Lung microvascular endothelial cell (primary cell): ENCODE data around the gene MUS81. TPM values are rescaled to one million over a fixed set of nuclear protein-coding genes. Genes with fewer than 3 reads are reported as not detected.
A peak's percentile ranks its signal among the peaks of the same experiment; 100 is the strongest.

Source experiments
- DNase-seq, 2 donors: peaks; one replicate each; pipeline versions ENCODE4 v3.0.0 to v3.0.0-alpha.2; 2010; ENCODE audit warnings: low read depth in 2 of 2
- total RNA-seq: library from RNA; depleted of rRNA; stranded (reverse); fragments of >200 nt; gene quantifications from 2 replicates; pipeline ENCODE4 v1.2.1, GENCODE V29; 2014

MUS81 gene
- total RNA-seq, 1 donor from 2014 or later, result 36.3 TPM

GRCh38 chr11:65859812-65860277 is 388 bp upstream of the MUS81 start:
- DNase-seq, result no peak

GRCh38 chr11:65861165-65861505 is 902 bp downstream of the MUS81 start:
- no peak for DNase-seq

GRCh38 chr11:65861533-65862183 is 1.4 kb downstream of the MUS81 start:
- DNase-seq, result no peak

- DNase-seq, result no peak
These were observed 2.0 kb downstream of the MUS81 start for GRCh38 chr11:65862191-65862735.

GRCh38 chr11:65862941-65863888 is 3.0 kb downstream of the MUS81 start:
- no peak for DNase-seq

GRCh38 chr11:65863889-65864705 is 3.9 kb downstream of the MUS81 start:
- DNase-seq, result no peak

- no peak for DNase-seq
These were observed 4.7 kb downstream of the MUS81 start for GRCh38 chr11:65864706-65865471.

- no peak for DNase-seq
These were observed 5.4 kb downstream of the MUS81 start for GRCh38 chr11:65865550-65866172.

- no peak for DNase-seq
These were observed 6.5 kb downstream of the MUS81 start for GRCh38 chr11:65866509-65867283.

- no peak for DNase-seq
These were observed 7.2 kb downstream of the MUS81 start for GRCh38 chr11:65867284-65868071.

- no peak for DNase-seq
These were observed 7.9 kb downstream of the MUS81 start for GRCh38 chr11:65868076-65868667.

- no peak for DNase-seq
These were observed 8.7 kb downstream of the MUS81 start for GRCh38 chr11:65868907-65869306.

- no peak for DNase-seq
These were observed 9.5 kb downstream of the MUS81 start for GRCh38 chr11:65869643-65870306.

- no peak for DNase-seq
These were observed 10.1 kb downstream of the MUS81 start for GRCh38 chr11:65870307-65870658.

- DNase-seq, result peak in 1 of 2 donors; percentile 37
These were observed 10.8 kb downstream of the MUS81 start for GRCh38 chr11:65870706-65871681.

- peak; percentile 30 to 35 for DNase-seq
These were observed 11.7 kb downstream of the MUS81 start for GRCh38 chr11:65871811-65872548.
